ENCODE measurements around the gene SLC37A3. TPM values are rescaled to one million over a fixed set of nuclear protein-coding genes. Genes with fewer than 3 reads are reported as not detected.

Gene SLC37A3
- total and polyA plus RNA-seq, 2 donors (not counting 3 experiments of a cell fraction or from before 2014, with no cell fraction given), result 32.7 to 59.7 TPM

GRCh38 chr7:140389445-140389844 is 8.9 kb downstream of the SLC37A3 start:
- BruUV-seq (replicated peaks), result no TSS peak
- FAIRE-seq (no peak), DNase-seq (ENCODE audit: low read depth, low spot score) (no peak)
- intact Hi-C loops (cut with micrococcal nuclease), result no loop called here
- no peak overlapping the region for H3K9ac ChIP-seq (replicated peaks; ENCODE audit: extremely low read depth, insufficient read depth, low read length)
- H3K9me1 ChIP-seq (replicated peaks; ENCODE audit: control insufficient read depth, extremely low read depth, insufficient read depth, low read length), result no peaks in the 10 kb centered on the region
- H3K4me2 ChIP-seq (ENCODE audit: insufficient read depth, low read length), result no peak overlapping the region
- H3K4me3 ChIP-seq (replicated peaks in 1 of 3; ENCODE audit: insufficient read depth in 1 of 3, low read depth in 1 of 3, low read length in 3 of 3), result no peak overlapping the region
- H3K79me2 ChIP-seq (ENCODE audit: control insufficient read depth, insufficient read depth, low read length), result peaks cover 61% of the 10 kb centered on the region
- peaks cover 9% of the 10 kb centered on the region for H3K4me1 ChIP-seq (ENCODE audit: control insufficient read depth, extremely low read depth, insufficient read depth, low read length)
- H2AFZ ChIP-seq (ENCODE audit: low read depth, low read length), result no peak overlapping the region
- TF ChIP-seq MYC (IDR thresholded peaks at IDR 0.05; ENCODE audit: low read depth, low read length), result no peak
- TF ChIP-seq POLR2AphosphoS5 (IDR thresholded peaks at IDR 0.05; ENCODE audit: insufficient read depth, low read depth, low read length), result no peak
- TF ChIP-seq FOS (IDR thresholded peaks at IDR 0.05; ENCODE audit: borderline replicate concordance, insufficient read depth, low read length), result no peak
- no peak for TF ChIP-seq CTCF (IDR thresholded peaks at IDR 0.05; ENCODE audit: extremely low read depth in 1 of 2, insufficient read depth in 1 of 2, low read depth in 1 of 2, low read length in 2 of 2)
- TF ChIP-seq POLR2A (IDR thresholded peaks at IDR 0.05; ENCODE audit: low read depth, low read length), result no peak
- TF ChIP-seq GATA2 (IDR thresholded peaks at IDR 0.05; ENCODE audit: insufficient read depth, insufficient read length, low read depth, low read length), result no peak
- no peaks in the 10 kb centered on the region for H3K27me3 ChIP-seq (ENCODE audit: control insufficient read depth in 2 of 2, insufficient read depth in 2 of 2, low read length in 2 of 2)
- H3K27ac ChIP-seq (ENCODE audit: insufficient read depth, low read depth, low read length), result no peak overlapping the region
- CTCF ChIA-PET, result no interaction called here
- POLR2A ChIA-PET, result no interaction called here
- H3K9me3 ChIP-seq (replicated peaks; ENCODE audit: control insufficient read depth, insufficient read depth, low read length), result no peaks in the 10 kb centered on the region
- dilution Hi-C loops (cut with MboI; ENCODE audit: extremely low pct_ligation_motif_present, low sequenced_read_pairs), result no loop called here
- no peaks in the 10 kb centered on the region for H4K20me1 ChIP-seq (replicated peaks; ENCODE audit: control insufficient read depth, extremely low read depth, insufficient read depth, low read length)
- no peaks in the 10 kb centered on the region for H3K36me3 ChIP-seq (ENCODE audit: control insufficient read depth in 2 of 2, extremely low read depth in 1 of 2, insufficient read depth in 2 of 2, low read length in 2 of 2)
